Measurements from ENCODE around the gene PRMT9.

DNA sequence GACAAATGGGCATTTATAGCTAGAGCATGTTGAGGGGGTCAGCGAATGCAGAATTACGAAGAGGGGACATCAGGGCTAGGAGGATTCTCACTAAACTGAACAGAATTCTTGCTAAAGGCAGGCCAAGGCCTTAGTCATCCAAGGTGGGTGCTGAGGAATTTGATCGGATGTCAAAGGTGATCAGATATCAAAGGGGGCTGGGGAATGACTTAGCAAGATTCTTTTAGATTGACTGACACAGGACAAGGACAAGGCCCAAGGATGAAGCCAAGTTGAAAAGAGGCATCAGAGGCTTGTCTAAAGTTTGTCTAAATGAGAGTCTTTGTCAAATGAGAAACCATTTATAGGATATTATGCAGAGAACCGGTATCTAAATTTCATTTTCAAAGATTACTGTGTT lies 57.1 kb downstream of the PRMT9 start:
- TF ChIP-seq POLR2A (IDR thresholded peaks at IDR 0.05) (no peak), CTCF (IDR thresholded peaks at IDR 0.05) (no peak)
